Spleen (tissue), 11 donors: ENCODE measurements around the gene GPR157. TPM values are rescaled to one million over a fixed set of nuclear protein-coding genes. Genes with fewer than 3 reads are reported as not detected.
A peak's percentile ranks its signal among the peaks of the same experiment; 100 is the strongest.
"Not testable (repeated sequence)": the region's sequence is repeated elsewhere in the genome, so short reads cannot be mapped to it uniquely, and the experiment has no call there.

Source experiments
- DNase-seq: peaks from one replicate; pipeline ENCODE4 v3.0.0-alpha.2; 2020
- H3K27ac ChIP-seq, 8 donors: fragments of 200-600 bp; sonication (generic) in 7 of 8; 1 replicate in 4 of 8; 2 replicates in 4 of 8; pipeline versions ENCODE4 v1.5.0 to v1.8.0; 2016 to 2021; ENCODE audit warnings: inconsistent platforms in 4 of 8, mild to moderate bottlenecking in 4 of 8, moderate library complexity in 1 of 8
- H3K27me3 ChIP-seq, 7 donors: fragments of 200-600 bp; sonication (generic) in 6 of 7; replicated peaks in 1 of 7; 1 replicate in 4 of 7; 2 replicates in 3 of 7; pipeline versions ENCODE4 v1.5.0 to v1.8.0; 2016 to 2021; ENCODE audit warnings: inconsistent platforms in 3 of 7, mild to moderate bottlenecking in 1 of 7
- H3K36me3 ChIP-seq, 6 donors: fragments of 200-600 bp; sonication (generic) in 5 of 6; 1 replicate in 4 of 6; 2 replicates in 2 of 6; pipeline versions ENCODE4 v1.5.0 to v1.8.0; 2016 to 2021; ENCODE audit warnings: inconsistent platforms in 2 of 6
- H3K4me1 ChIP-seq, 6 donors: fragments of 200-600 bp; sonication (generic) in 5 of 6; 1 replicate in 3 of 6; 2 replicates in 3 of 6; pipeline versions ENCODE4 v1.5.0 to v1.8.0; 2016 to 2021; ENCODE audit warnings: inconsistent platforms in 3 of 6
- H3K4me3 ChIP-seq, 8 donors: fragments of 200-600 bp; sonication (generic) in 7 of 8; 1 replicate in 4 of 8; 2 replicates in 4 of 8; pipeline versions ENCODE4 v1.5.0 to v1.8.0; 2016 to 2021; ENCODE audit warnings: inconsistent platforms in 4 of 8, mild to moderate bottlenecking in 4 of 8, moderate library complexity in 2 of 8
- H3K9me3 ChIP-seq, 8 donors: fragments of 200-600 bp; sonication (generic) in 7 of 8; 1 replicate in 4 of 8; 2 replicates in 4 of 8; pipeline versions ENCODE4 v1.5.0 to v1.8.0; 2016 to 2021; ENCODE audit warnings: inconsistent platforms in 4 of 8
- CTCF ChIP-seq, 11 experiments: fragments of 200-600 bp in 7 of 11; fragments of 450-650 bp in 4 of 11; sonication (generic) in 4 of 11; IDR thresholded peaks in 8 of 11; conservative IDR thresholded peaks in 3 of 11; 1 replicate in 7 of 11; 2 replicates in 4 of 11; pipeline versions ENCODE4 v1.4.0 to v1.8.0; 2016 to 2021; ENCODE audit warnings: antibody characterized with exemption in 11 of 11, inconsistent platforms in 4 of 11, mild to moderate bottlenecking in 1 of 11
- POLR2A ChIP-seq, 3 donors: fragments of 450-650 bp; IDR thresholded peaks; one replicate each; pipeline ENCODE4 v1.5.1; 2017; ENCODE audit warnings: antibody characterized with exemption in 3 of 3, mild to moderate bottlenecking in 1 of 3
- POLR2AphosphoS5 ChIP-seq, 3 donors: sonication (generic); formaldehyde crosslinking; IDR thresholded peaks; one replicate each; pipeline ENCODE4 v1.5.1; 2017; ENCODE audit warnings: antibody characterized with exemption in 3 of 3
- WGBS, 5 donors: extraction: QIAGEN DNeasy Blood & Tissue Kit in 3 of 5; methylation state at CpG; one replicate each; pipeline versions ENCODE4 v1.1.5 to v1.1.7; 2013 to 2018; 5-methylcytosine and 5-hydroxymethylcytosine counted together
- intact Hi-C: fragments of 100-400 bp; cut with DNase I; formaldehyde crosslinking; loops from one replicate; pipeline ENCODE4 v1.15.0; 2023; ENCODE audit warnings: low total_unique reads
- polyA plus RNA-seq, 3 donors: library from polyadenylated mRNA; stranded (reverse); fragments of 200-250 nt; gene quantifications; one replicate each; pipeline ENCODE4 v1.2.1, GENCODE V29; 2013
- total RNA-seq, 7 donors: library from RNA; depleted of rRNA in 3 of 7; stranded (reverse); fragments of >200 nt in 3 of 7; fragmentation: NEBNext Ultra II Directional in 4 of 7; extraction: Animal tissue kit (Norgen Biotek cat#: 25700) in 4 of 7; gene quantifications; one replicate each; pipeline versions ENCODE4 v1.1.0 to v1.2.1, GENCODE V29; 2016 to 2021
- donor health status: healthy with polysubstance abuse.
- donor health status: DM: no; HTN: no; CAD: no; lungs with moderate emphysema.
- donor health status: DM: no; HTN: no; CAD: no.
- donor health status: Bipolar disorder and iron deficiency.
- donor health status: healthy.
- donor health status: DM: no; HTN: no; CAD: no.
- donor health status: DM: yes; HTN: yes; CAD: no.

The GPR157 gene
- total and polyA plus RNA-seq, 10 donors = 1.2 to 10.5 (median 6.8) TPM

- Histone ChIP-seq H3K36me3 (peaks cover 0 to 13% (median 5%) of the 10 kb centered on the region in 6 donors), H3K27me3 (no peaks in the 10 kb centered on the region), H3K9me3 (peaks cover 0 to 11% (median 0%) of the 10 kb centered on the region in 8 donors), H3K4me3 (no peak overlapping the region), H3K4me1 (peaks cover 0 to 14% (median 6%) of the 10 kb centered on the region in 6 donors), H3K27ac (no peak overlapping the region)
- DNase-seq = no peak
- intact Hi-C loops = no loop called here
- TF ChIP-seq POLR2AphosphoS5 (IDR thresholded peaks at IDR 0.05) (peak in 2 of 3 donors; percentile 36 to 49), POLR2A (IDR thresholded peaks at IDR 0.05) (no peak)
- 65 to 85% (median 78%) methylated on average over 12 to 13 of the region's 13 CpGs for WGBS, 5 donors
Observed at GRCh38 chr1:9097947-9098705, 30.8 kb downstream of the GPR157 start.

GRCh38 chr1:9095818-9096217, 33.1 kb downstream of the GPR157 start:
- no peak for TF ChIP-seq CTCF (IDR thresholded peaks at IDR 0.05 in 8 of 11, conservative IDR thresholded peaks at IDR 0.05 in 3 of 11)
- no peak for TF ChIP-seq POLR2A (IDR thresholded peaks at IDR 0.05)
- TF ChIP-seq POLR2AphosphoS5 (IDR thresholded peaks at IDR 0.05) = no peak
- Histone ChIP-seq H3K27me3 (no peaks in the 10 kb centered on the region), H3K27ac (no peak overlapping the region), H3K4me3 (no peak overlapping the region), H3K4me1 (peaks cover 0 to 18% (median 5%) of the 10 kb centered on the region in 6 donors), H3K36me3 (no peaks in the 10 kb centered on the region), H3K9me3 (peaks cover 0 to 11% (median 0%) of the 10 kb centered on the region in 8 donors)
- 92 to 99% (median 97%) methylated on average over 2 of the region's 2 CpGs for WGBS, 5 donors
- no peak for DNase-seq
- intact Hi-C loops = no loop called here

- H3K27ac ChIP-seq = peak overlapping the region in 1 of 8 donors; percentile 37
- peak; percentile 58 for DNase-seq
- 56 to 72% (median 70%) methylated on average over 18 of the region's 18 CpGs for WGBS, 5 donors
- intact Hi-C loops, H3K36me3 ChIP-seq, H3K27me3 ChIP-seq, H3K4me3 ChIP-seq: not testable (repeated sequence)
- peaks cover 0 to 20% (median 6%) of the 10 kb centered on the region in 6 donors for H3K4me1 ChIP-seq
- H3K9me3 ChIP-seq = peaks cover 0 to 11% (median 0%) of the 10 kb centered on the region in 8 donors
Observed at GRCh38 chr1:9093996-9094595, 34.8 kb downstream of the GPR157 start.

GRCh38 chr1:9093581-9093980, 35.3 kb downstream of the GPR157 start:
- no peak for TF ChIP-seq POLR2AphosphoS5 (IDR thresholded peaks at IDR 0.05)
- TF ChIP-seq CTCF (IDR thresholded peaks at IDR 0.05 in 8 of 11, conservative IDR thresholded peaks at IDR 0.05 in 3 of 11) = no peak
- no peak for TF ChIP-seq POLR2A (IDR thresholded peaks at IDR 0.05)
- peak overlapping the region in 1 of 8 donors; percentile 37 for H3K27ac ChIP-seq
- H3K4me3 ChIP-seq = no peak overlapping the region
- H3K4me1 ChIP-seq = peaks cover 0 to 22% (median 6%) of the 10 kb centered on the region in 6 donors
- no peaks in the 10 kb centered on the region for H3K27me3 ChIP-seq
- DNase-seq = no peak
- peaks cover 0 to 11% (median 0%) of the 10 kb centered on the region in 8 donors for H3K9me3 ChIP-seq
- 23 to 61% (median 43%) methylated on average over 6 of the region's 6 CpGs for WGBS, 5 donors
- H3K36me3 ChIP-seq = no peaks in the 10 kb centered on the region
- intact Hi-C loops = no loop called here

- DNase-seq = no peak
- no peaks in the 10 kb centered on the region for H3K27me3 ChIP-seq
- H3K27ac ChIP-seq = peak overlapping the region in 1 of 8 donors; percentile 37
- no peak overlapping the region for H3K4me3 ChIP-seq
- WGBS, 5 donors = 61 to 76% (median 66%) methylated on average over 6 of the region's 6 CpGs
- intact Hi-C loops = no loop called here
- TF ChIP-seq POLR2AphosphoS5 (IDR thresholded peaks at IDR 0.05) (no peak), CTCF (IDR thresholded peaks at IDR 0.05 in 8 of 11, conservative IDR thresholded peaks at IDR 0.05 in 3 of 11) (no peak), POLR2A (IDR thresholded peaks at IDR 0.05) (no peak)
- H3K9me3 ChIP-seq = peaks cover 0 to 11% (median 0%) of the 10 kb centered on the region in 8 donors
- H3K4me1 ChIP-seq = peaks cover 0 to 22% (median 6%) of the 10 kb centered on the region in 6 donors
- H3K36me3 ChIP-seq = no peaks in the 10 kb centered on the region
Observed at GRCh38 chr1:9093091-9093490, 35.8 kb downstream of the GPR157 start.
